ENCODE measurements around the gene BTNL8.
"Not testable (repeated sequence)": the region's sequence is repeated elsewhere in the genome, so short reads cannot be mapped to it uniquely, and the experiment has no call there.

DNA sequence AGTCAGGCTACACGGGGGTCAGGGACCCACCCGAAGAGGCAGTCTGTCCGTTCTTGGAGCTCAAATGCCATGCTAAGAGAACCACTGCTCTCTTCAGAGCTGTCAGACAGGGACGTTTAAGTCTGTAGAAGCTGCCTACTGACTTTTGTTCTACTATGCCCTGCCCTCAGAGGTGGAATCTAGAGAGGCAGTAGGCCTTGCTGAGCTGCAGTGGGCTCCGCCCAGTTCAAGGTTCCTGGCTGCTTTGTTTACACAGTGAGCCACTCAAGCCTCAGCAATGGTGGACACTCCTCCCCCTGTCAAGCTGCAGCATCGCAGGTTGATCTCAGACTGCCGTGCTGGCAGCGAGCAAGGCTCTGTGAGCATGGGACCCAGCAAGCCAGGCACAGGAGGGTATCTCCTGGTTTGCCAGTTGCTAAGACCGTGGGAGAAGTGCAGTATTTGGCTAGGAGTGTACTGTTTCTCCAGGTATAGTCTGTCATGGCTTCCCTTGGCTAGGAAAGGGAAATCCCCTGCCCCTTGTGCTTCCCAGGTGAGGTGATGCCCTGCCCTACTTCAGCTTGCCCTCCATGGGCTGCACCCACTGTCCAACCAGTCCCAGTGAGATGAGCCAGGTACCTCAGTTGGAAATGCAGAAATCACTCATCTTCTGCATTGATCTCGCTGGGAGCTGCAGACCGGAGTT is 13.0 kb upstream of the BTNL8 start:
- TF ChIP-seq POLR2AphosphoS5 (IDR thresholded peaks at IDR 0.05; ENCODE audit: low read depth, low read length); RELA (CRISPR knock-in tag; IDR thresholded peaks at IDR 0.05): not testable (repeated sequence)

Data from HepG2 (cell line).